ENCODE measurements around the gene HCRT. TPM values are rescaled to one million over a fixed set of nuclear protein-coding genes. Genes with fewer than 3 reads are reported as not detected.
"Not testable (repeated sequence)": the region's sequence is repeated elsewhere in the genome, so short reads cannot be mapped to it uniquely, and the experiment has no call there.

The HCRT gene
- total and polyA plus RNA-seq, 2 donors (not counting 1 experiment from before 2014, with no cell fraction given) = not detected

DNA sequence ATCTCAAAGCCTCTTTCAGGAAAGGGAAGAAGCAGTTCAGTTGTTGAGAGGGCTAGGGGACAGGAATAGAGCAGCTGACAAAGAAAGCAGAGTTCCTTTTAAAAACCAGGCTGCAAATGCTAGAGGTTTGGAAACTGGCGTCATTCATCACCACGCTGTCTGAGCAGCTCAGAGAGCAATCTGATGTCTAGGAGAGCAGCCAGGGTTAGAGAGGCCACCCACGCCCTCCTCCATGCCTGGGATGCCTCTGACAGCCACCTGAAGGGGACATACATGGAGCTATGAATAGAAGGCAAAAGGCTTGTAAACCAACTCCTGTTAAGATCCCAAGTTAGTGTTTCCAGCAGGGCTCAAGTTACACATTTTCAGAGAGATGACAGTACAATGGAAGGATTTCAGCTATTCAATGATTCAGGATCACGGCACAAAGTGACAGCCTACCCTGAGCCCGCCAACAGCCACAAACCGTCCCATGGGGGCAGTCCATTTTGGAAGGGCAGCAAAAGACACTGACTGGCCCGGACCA lies 42.8 kb downstream of the HCRT start:
- 97% methylated on average over 7 of the region's 7 CpGs for WGBS (ENCODE audit: insufficient coverage)
- no peak overlapping the region for H3K4me2 ChIP-seq (replicated peaks; ENCODE audit: low read depth, low read length, poor library complexity, severe bottlenecking)
- H3K27me3 ChIP-seq (replicated peaks in 1 of 4; ENCODE audit: control extremely low read depth in 1 of 4, control insufficient read depth in 3 of 4, insufficient read depth in 4 of 4, low read length in 3 of 4) = no peaks in the 10 kb centered on the region
- no peaks in the 10 kb centered on the region for H3K27me3 Mint-ChIP-seq
- H3K79me2 ChIP-seq (ENCODE audit: control insufficient read depth, insufficient read depth, low read length) = peaks cover 100% of the 10 kb centered on the region
- H3K9me3 Mint-ChIP-seq (ENCODE audit: insufficient read depth) = no peaks in the 10 kb centered on the region
- H3K4me3 Mint-ChIP-seq = no peak overlapping the region
- no peak overlapping the region for H3K27ac ChIP-seq (ENCODE audit: low read length in 2 of 2)
- ATAC-seq (ENCODE audit: low read depth) (no peak), DNase-seq (no peak)
- no peak overlapping the region for H3K4me3 ChIP-seq (ENCODE audit: control extremely low read depth in 1 of 5, extremely low read depth in 1 of 5, insufficient read depth in 1 of 5, low read depth in 2 of 5, low read length in 4 of 5)
- H2AFZ ChIP-seq (ENCODE audit: insufficient read depth, low read depth, low read length, poor library complexity, severe bottlenecking) = no peak overlapping the region
- no peak overlapping the region for H3K9ac ChIP-seq (ENCODE audit: low read length)
- H3K4me1 ChIP-seq (ENCODE audit: control insufficient read depth in 2 of 2, insufficient read depth in 2 of 2, low read length in 2 of 2) = peaks cover 6% of the 10 kb centered on the region in 2 donors
- POLR2A ChIA-PET = no interaction called here
- peaks cover 81% of the 10 kb centered on the region for H4K20me1 ChIP-seq (ENCODE audit: control insufficient read depth, insufficient read depth, low read length, poor library complexity, severe bottlenecking)
- no peak overlapping the region for H3K27ac Mint-ChIP-seq
- H3K4me1 Mint-ChIP-seq = peaks cover 37% of the 10 kb centered on the region
- peaks cover 4 to 46% of the 10 kb centered on the region in 2 experiments for H3K36me3 ChIP-seq (replicated peaks in 1 of 2; ENCODE audit: control extremely low read depth in 1 of 2, control insufficient read depth in 1 of 2, extremely low read depth in 1 of 2, insufficient read depth in 2 of 2, low read length in 1 of 2)
- H3K9me3 ChIP-seq (ENCODE audit: control extremely low read depth in 1 of 3, control insufficient read depth in 2 of 3, insufficient read depth in 1 of 3, low read length in 2 of 3) = no peaks in the 10 kb centered on the region
- TF ChIP-seq, protein P1, sequence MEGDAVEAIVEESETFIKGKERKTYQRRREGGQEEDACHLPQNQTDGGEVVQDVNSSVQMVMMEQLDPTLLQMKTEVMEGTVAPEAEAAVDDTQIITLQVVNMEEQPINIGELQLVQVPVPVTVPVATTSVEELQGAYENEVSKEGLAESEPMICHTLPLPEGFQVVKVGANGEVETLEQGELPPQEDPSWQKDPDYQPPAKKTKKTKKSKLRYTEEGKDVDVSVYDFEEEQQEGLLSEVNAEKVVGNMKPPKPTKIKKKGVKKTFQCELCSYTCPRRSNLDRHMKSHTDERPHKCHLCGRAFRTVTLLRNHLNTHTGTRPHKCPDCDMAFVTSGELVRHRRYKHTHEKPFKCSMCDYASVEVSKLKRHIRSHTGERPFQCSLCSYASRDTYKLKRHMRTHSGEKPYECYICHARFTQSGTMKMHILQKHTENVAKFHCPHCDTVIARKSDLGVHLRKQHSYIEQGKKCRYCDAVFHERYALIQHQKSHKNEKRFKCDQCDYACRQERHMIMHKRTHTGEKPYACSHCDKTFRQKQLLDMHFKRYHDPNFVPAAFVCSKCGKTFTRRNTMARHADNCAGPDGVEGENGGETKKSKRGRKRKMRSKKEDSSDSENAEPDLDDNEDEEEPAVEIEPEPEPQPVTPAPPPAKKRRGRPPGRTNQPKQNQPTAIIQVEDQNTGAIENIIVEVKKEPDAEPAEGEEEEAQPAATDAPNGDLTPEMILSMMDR (IDR thresholded peaks at IDR 0.05) = no peak
- TF ChIP-seq EZH2 (IDR thresholded peaks at IDR 0.05; ENCODE audit: borderline replicate concordance, insufficient read depth, low read depth, low read length, poor library complexity, severe bottlenecking) = no peak
- intact Hi-C loops (cut with micrococcal nuclease) = no loop called here
- CTCF ChIA-PET = interaction anchor here (0.6 to 1.4 kb wide), 4 partner anchors 8 to 178 kb away, joined by 3 to 5 read pairs (median 3); no protein-coding TSS in a partner anchor

DNA sequence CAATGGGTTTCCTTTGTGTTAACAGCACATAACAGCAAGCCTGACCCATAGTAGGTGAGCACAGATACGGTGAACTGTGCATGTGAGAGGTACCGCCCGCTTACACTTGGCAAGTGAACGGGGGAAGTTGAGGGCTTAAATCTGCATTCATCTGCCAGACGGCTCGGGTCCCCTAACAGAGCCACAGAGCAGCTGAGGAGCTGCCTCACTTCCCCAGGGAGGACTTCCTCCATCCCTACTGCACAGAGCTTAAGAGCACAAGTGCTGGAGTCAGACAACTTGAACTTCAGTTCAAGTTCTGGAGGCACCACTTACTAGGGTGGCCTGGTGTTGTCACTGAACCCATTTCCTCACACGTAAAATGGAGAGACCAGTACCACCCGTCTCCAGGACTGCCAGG lies 43.9 kb downstream of the HCRT start:
- Histone ChIP-seq H3K4me3 (ENCODE audit: control extremely low read depth in 1 of 5, extremely low read depth in 1 of 5, insufficient read depth in 1 of 5, low read depth in 2 of 5, low read length in 4 of 5) (no peak overlapping the region), H3K9ac (ENCODE audit: low read length) (no peak overlapping the region), H3K4me2 (replicated peaks; ENCODE audit: low read depth, low read length, poor library complexity, severe bottlenecking) (no peak overlapping the region), H4K20me1 (ENCODE audit: control insufficient read depth, insufficient read depth, low read length, poor library complexity, severe bottlenecking) (peaks cover 76% of the 10 kb centered on the region), H2AFZ (ENCODE audit: insufficient read depth, low read depth, low read length, poor library complexity, severe bottlenecking) (no peak overlapping the region), H3K27ac (ENCODE audit: low read length in 2 of 2) (no peak overlapping the region), H3K4me1 (ENCODE audit: control insufficient read depth in 2 of 2, insufficient read depth in 2 of 2, low read length in 2 of 2) (peaks cover 10 to 12% of the 10 kb centered on the region in 2 donors), H3K79me2 (ENCODE audit: control insufficient read depth, insufficient read depth, low read length) (peaks cover 100% of the 10 kb centered on the region), H3K36me3 (replicated peaks in 1 of 2; ENCODE audit: control extremely low read depth in 1 of 2, control insufficient read depth in 1 of 2, extremely low read depth in 1 of 2, insufficient read depth in 2 of 2, low read length in 1 of 2) (peaks cover 1 to 40% of the 10 kb centered on the region in 2 experiments), H3K9me3 (ENCODE audit: control extremely low read depth in 1 of 3, control insufficient read depth in 2 of 3, insufficient read depth in 1 of 3, low read length in 2 of 3) (no peaks in the 10 kb centered on the region), H3K27me3 (replicated peaks in 1 of 4; ENCODE audit: control extremely low read depth in 1 of 4, control insufficient read depth in 3 of 4, insufficient read depth in 4 of 4, low read length in 3 of 4) (no peaks in the 10 kb centered on the region)
- Mint-ChIP-seq H3K27me3 (no peaks in the 10 kb centered on the region), H3K4me3 (no peak overlapping the region), H3K9me3 (ENCODE audit: insufficient read depth) (no peaks in the 10 kb centered on the region), H3K4me1 (peaks cover 41% of the 10 kb centered on the region), H3K27ac (peak overlapping the region; percentile 7)
- intact Hi-C loops (cut with micrococcal nuclease) = no loop called here
- TF ChIP-seq EZH2 (IDR thresholded peaks at IDR 0.05; ENCODE audit: borderline replicate concordance, insufficient read depth, low read depth, low read length, poor library complexity, severe bottlenecking) = no peak
- TF ChIP-seq, protein P1 (IDR thresholded peaks at IDR 0.05) = no peak
- no peak for ATAC-seq (ENCODE audit: low read depth)
- POLR2A ChIA-PET = no interaction called here
- 81% methylated on average over 6 of the region's 8 CpGs for WGBS (ENCODE audit: insufficient coverage)
- CTCF ChIA-PET = interaction anchor here (1.3 to 1.4 kb wide), 2 partner anchors 7 to 11 kb away, joined by 3 to 5 read pairs; no protein-coding TSS in a partner anchor
- no peak for DNase-seq

DNA sequence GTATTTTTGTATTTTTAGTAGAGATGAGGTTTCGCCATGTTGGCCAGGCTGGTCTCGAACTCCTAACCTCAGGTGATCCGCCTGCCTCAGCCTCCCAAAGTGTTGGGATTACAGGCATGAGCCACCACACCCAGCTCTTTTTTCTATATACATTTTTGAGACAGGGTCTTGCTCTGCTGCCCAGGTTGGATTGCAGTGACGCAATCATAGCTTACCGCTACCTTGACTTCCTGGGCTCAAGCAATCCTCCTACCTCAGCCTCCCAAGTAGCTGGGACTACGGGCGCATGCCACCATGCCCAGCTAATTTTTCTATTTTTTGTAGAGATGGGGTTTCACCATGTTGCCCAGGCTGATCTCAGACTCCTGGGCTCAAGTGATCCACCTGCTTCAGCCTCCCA lies 44.6 kb downstream of the HCRT start:
- H3K4me3 ChIP-seq (ENCODE audit: control extremely low read depth in 1 of 5, extremely low read depth in 1 of 5, insufficient read depth in 1 of 5, low read depth in 2 of 5, low read length in 4 of 5); H3K27me3 ChIP-seq (replicated peaks in 1 of 4; ENCODE audit: control extremely low read depth in 1 of 4, control insufficient read depth in 3 of 4, insufficient read depth in 4 of 4, low read length in 3 of 4); H3K27ac ChIP-seq (ENCODE audit: low read length in 2 of 2); H3K9me3 Mint-ChIP-seq (ENCODE audit: insufficient read depth); H3K9me3 ChIP-seq (ENCODE audit: control extremely low read depth in 1 of 3, control insufficient read depth in 2 of 3, insufficient read depth in 1 of 3, low read length in 2 of 3); H3K4me2 ChIP-seq (replicated peaks; ENCODE audit: low read depth, low read length, poor library complexity, severe bottlenecking); intact Hi-C loops (cut with micrococcal nuclease); DNase-seq; H3K27me3 Mint-ChIP-seq; H2AFZ ChIP-seq (ENCODE audit: insufficient read depth, low read depth, low read length, poor library complexity, severe bottlenecking); POLR2A ChIA-PET; H3K4me3 Mint-ChIP-seq; H3K27ac Mint-ChIP-seq; ATAC-seq (ENCODE audit: low read depth); H3K9ac ChIP-seq (ENCODE audit: low read length): not testable (repeated sequence)
- CTCF ChIA-PET = interaction anchor here (0.7 to 1.3 kb wide), 3 partner anchors 10 to 120 kb away, joined by 3 read pairs; partner anchors contain the start of gene NKIRAS2
- H3K4me1 Mint-ChIP-seq = peaks cover 46% of the 10 kb centered on the region
- WGBS (ENCODE audit: insufficient coverage) = 100% methylated on average over 3 of the region's 7 CpGs
- H3K79me2 ChIP-seq (ENCODE audit: control insufficient read depth, insufficient read depth, low read length) = peaks cover 100% of the 10 kb centered on the region
- peaks cover 1 to 36% of the 10 kb centered on the region in 2 experiments for H3K36me3 ChIP-seq (replicated peaks in 1 of 2; ENCODE audit: control extremely low read depth in 1 of 2, control insufficient read depth in 1 of 2, extremely low read depth in 1 of 2, insufficient read depth in 2 of 2, low read length in 1 of 2)
- H4K20me1 ChIP-seq (ENCODE audit: control insufficient read depth, insufficient read depth, low read length, poor library complexity, severe bottlenecking) = peaks cover 80% of the 10 kb centered on the region
- H3K4me1 ChIP-seq (ENCODE audit: control insufficient read depth in 2 of 2, insufficient read depth in 2 of 2, low read length in 2 of 2) = peaks cover 17 to 19% of the 10 kb centered on the region in 2 donors

Data from B cell (primary cell).